ENCODE results near the gene HINT2.

DNA sequence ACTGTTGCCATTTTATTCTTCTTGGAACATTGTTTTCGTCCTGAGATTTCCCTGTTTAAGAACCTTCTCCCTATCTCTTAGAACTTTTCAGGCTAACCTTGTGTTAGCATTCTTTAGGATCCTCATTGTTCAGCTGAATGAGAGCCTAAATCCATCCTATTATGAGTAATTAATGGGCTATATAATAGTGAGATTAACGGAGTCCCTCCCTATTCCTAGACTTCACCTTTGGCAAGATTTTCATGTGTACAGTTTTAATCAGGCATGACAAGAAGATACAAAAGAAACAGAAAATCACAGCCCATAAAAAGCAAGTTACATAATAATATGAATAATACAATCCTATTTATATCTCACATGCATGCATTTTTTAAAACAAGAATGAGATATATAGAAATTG is 51.7 kb downstream of the HINT2 start:
- TF ChIP-seq POLR2A (IDR thresholded peaks at IDR 0.05) (no peak), POLR2AphosphoS5 (IDR thresholded peaks at IDR 0.05; ENCODE audit: insufficient read depth in 1 of 2, low read depth in 1 of 2) (no peak)
- TF ChIP-seq, protein P1, sequence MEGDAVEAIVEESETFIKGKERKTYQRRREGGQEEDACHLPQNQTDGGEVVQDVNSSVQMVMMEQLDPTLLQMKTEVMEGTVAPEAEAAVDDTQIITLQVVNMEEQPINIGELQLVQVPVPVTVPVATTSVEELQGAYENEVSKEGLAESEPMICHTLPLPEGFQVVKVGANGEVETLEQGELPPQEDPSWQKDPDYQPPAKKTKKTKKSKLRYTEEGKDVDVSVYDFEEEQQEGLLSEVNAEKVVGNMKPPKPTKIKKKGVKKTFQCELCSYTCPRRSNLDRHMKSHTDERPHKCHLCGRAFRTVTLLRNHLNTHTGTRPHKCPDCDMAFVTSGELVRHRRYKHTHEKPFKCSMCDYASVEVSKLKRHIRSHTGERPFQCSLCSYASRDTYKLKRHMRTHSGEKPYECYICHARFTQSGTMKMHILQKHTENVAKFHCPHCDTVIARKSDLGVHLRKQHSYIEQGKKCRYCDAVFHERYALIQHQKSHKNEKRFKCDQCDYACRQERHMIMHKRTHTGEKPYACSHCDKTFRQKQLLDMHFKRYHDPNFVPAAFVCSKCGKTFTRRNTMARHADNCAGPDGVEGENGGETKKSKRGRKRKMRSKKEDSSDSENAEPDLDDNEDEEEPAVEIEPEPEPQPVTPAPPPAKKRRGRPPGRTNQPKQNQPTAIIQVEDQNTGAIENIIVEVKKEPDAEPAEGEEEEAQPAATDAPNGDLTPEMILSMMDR (IDR thresholded peaks at IDR 0.05) = no peak
